HG02759 (cell line): ENCODE measurements around the gene TBX21.

Source experiments
- ATAC-seq: cut with Tn5 transposase; IDR thresholded peaks from one replicate; pipeline ENCODE4 v1.9.1; 2021; ENCODE audit warnings: mild to moderate bottlenecking, moderate library complexity; ENCODE audit not compliant: unreplicated experiment

TBX21 gene

DNA sequence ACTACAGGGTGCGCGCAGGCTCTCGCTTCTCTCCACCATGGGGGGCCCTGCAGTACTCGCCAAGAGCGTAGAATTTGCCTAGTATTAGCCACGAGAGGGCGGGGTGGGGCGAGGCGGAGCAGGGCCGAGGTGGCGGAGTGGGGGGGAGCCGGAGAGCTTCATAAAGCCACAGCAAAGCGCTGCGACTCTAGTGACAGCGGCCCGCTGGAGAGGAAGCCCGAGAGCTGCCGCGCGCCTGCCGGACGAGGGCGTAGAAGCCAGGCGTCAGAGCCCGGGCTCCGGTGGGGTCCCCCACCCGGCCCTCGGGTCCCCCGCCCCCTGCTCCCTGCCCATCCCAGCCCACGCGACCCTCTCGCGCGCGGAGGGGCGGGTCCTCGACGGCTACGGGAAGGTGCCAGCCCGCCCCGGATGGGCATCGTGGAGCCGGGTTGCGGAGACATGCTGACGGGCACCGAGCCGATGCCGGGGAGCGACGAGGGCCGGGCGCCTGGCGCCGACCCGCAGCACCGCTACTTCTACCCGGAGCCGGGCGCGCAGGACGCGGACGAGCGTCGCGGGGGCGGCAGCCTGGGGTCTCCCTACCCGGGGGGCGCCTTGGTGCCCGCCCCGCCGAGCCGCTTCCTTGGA, at the start of gene TBX21:
Gene TBX21, plus strand, starts transcription at position 190 of the 627 bp plus-strand sequence. Its CDS starts 219 bp downstream, at position 409.
- peak; percentile 61 for ATAC-seq

DNA sequence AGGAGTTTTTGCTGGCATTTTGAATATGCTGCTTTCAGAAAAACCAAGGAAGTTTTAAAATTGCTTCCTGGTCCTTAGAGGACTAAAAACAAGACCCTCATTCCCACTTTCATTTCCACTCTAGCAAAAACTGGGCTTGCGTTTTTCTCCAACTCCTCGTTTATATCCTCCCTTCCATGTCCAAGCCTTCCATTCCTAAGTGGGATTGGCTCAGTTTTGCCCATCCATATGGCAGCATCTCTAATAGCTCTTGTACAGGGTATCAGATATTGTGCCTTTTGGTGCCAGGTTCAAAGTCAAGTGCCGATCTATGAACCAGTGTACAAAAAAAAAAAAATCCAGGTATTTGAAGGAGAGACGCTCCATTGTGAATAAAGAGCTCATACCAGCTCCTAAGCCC, 49.0 kb upstream of the TBX21 start:
- no peak for ATAC-seq

DNA sequence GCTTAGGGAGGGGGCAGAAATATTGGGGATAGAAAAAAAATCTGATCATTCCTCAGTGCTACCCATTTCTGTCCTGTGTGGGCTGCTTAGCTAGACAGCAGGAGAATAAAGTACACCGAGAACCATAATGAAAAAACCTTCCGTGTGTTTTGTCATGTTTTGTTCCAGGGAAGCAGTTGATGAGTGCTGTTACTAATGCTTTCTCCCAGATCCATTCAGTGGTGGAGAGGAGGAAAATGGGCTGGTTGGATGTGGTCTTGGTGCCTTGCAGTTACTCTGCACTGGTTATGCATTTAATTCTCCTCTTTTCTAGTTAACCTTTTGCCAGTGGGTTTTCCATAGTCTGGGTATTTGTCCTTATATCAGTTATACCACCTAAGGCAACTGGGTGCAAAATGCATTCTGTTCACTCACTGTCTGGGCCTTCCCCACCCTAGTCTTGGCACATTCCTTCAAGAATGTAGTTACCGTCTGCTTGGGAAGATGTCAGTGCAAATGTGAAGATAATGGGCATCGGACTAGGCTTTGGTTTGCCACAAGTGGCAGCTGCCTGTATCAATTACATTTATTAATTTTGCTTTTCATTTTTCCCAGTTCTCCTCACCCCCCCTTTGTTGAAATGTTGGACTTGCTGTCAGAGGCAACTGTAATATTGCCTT, 48.4 kb upstream of the TBX21 start:
- no peak for ATAC-seq

DNA sequence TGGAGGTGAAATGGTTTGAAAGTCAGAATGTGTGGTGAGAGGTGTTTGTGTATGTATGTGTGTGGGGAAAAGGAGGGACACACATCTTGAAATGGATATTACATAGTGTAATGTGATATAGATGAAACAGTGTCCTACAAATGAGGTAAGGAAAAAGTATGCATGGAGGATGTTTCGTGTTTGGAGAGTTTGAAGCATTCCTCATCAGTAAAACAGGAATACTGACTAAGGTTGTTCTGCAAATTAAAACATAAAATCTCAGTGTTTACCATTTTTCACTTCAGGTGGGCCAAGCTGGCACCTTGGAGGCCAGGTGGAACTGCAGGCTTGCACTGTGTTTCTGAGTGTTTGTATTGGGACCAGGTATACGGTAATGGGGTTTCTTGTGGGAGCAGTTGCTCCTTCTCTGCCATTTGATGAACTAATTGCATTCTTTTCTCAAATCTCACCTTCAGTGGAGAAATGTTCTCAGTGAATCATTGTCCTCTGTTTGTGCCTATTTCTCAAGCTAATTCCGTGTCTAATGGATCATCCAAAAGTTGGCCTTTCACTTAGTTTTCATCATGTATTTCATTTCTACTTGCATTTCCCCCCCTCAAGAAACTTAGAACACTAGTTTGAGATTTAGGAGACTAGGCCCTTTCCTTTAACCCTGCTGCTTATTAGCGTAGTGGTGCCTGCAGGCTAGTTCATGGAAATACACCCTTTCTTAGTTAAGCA, 47.3 kb upstream of the TBX21 start:
- ATAC-seq, result no peak

DNA sequence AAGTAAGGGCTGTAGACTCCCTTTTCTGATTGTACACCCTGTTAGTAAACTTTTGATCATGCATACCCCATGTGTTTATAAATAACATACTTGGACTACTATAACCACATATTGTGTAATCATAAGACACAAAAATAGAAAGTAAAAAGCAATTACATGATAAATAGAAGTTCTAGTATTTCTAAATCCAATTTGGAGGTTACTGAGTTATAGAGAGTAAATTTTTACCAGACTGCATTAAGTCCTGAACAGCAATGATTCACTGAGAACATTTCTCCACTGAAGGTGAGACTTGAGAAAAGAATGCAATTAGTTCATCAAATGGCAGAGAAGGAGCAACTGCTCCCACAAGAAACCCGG, 46.8 kb upstream of the TBX21 start:
- no peak for ATAC-seq

DNA sequence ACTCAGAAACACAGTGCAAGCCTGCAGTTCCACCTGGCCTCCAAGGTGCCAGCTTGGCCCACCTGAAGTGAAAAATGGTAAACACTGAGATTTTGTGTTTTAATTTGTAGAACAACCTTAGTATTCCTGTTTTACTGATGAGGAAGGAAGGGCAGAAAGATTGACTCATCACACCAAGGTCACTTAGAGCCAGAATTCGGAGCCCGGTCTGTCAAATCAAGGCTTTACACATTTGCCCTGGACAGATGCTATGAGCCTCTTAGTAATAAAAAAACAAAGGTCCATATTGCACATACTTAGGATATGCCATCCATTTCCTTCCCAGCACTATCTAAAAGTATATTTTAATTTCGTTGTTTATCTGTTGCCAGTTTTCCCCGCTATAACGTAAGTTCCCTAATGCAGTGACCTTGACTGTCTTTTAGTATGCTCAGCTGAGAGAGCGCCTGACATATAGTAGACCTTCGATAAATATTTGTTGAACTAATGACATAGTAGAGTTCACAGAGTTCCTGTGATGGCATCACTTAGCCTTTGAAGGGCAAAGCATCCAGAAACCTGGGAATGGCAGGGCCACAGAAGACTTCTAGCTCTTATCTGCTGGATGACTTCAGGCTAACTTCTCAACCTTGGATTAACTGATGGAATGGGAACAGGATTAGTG, 46.2 kb upstream of the TBX21 start:
- no peak for ATAC-seq

GRCh38 chr17:47687328-47687690, 45.7 kb upstream of the TBX21 start:
- no peak for ATAC-seq

- no peak for ATAC-seq
Observed at GRCh38 chr17:47687748-47688147, 45.3 kb upstream of the TBX21 start.

- ATAC-seq, result no peak
Observed at GRCh38 chr17:47690121-47690520, 42.9 kb upstream of the TBX21 start.

GRCh38 chr17:47692137-47692894, 40.7 kb upstream of the TBX21 start:
- ATAC-seq, result no peak

DNA sequence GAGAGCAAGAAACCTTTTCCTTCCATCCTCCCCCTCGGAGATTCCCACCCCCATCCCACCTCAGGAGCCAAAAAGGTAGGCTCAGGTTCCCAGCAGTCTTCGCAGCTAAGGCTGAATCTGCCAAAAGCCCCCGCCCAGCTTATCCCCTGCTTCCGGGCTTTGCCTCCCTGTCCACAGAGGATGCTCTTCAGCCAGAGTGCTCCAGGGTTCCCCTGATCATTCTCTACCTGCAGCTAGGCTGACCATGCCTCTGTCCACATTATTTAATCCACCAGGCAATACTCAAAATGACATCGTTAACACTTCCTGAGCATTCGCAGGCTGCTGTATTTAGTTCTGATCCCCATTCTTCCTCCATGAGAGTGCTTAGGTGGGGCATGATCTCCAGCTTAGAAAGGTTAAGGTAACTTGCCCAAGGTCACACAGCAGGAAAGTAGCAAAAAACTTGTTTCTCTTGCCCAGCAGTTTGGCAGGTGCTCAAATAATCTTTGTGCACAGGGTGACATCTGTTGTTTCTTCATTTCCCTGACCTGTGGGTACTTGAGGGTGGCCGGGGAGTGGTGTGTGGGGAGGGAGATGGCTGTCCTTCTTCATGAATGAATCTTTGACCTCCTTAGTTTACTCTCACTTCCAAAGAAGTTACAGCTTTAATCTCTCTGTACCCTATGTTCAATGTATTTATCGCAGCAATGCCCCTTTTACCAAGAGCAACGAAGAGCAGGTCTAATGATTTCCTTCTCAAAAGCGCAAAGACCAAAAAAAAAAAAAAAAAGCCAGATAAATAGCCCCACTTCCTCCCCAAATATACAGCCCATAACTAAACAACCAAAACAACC, 39.9 kb upstream of the TBX21 start:
- no peak for ATAC-seq

DNA sequence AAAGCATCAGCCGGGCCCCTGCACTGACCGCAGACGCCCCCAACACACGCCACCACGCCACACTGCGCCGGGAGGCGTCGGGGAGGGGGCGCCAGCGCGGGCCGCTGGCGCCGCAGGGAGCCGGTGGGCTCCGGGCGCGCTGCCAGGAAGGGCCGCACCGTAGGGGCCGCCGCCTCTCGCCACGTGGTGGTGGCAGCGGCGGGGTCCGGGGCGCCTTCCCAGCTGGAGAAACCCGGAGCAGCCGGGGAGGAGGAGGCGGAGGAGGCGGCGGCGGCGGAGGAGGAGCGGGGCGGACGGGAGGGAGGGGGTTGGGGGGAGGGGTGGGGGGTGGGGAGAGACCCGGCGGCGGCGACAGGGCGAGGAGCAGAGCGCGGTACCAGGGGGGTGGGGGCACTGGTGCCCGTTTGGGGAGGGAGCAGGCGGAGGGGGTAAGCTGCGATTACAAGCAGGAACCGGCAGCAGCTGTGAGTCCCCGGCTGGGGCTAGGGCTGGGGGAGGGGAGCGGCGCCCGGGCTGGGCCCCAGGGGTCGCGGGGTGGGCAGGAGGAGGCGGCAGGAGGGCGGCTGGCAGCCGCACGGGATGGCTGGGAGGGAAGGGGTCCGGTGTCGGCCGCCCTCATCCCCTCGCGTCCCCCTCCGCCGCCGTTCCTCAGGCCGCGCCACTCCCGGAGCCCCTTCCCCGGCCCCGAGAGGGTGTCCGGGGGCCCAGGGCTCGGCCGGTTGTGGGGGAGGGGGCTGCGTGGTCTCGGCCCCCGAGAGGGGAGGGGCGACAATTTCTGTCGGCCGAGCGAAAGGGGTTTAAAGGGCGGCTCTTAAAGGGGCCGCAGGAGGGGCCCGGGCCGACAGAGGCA, 39.1 kb upstream of the TBX21 start, which contains the start of gene TBKBP1:
Gene TBKBP1, plus strand, starts transcription at position 431 of the 850 bp plus-strand sequence. CDS start 1,952 bp downstream, outside the sequence.
- ATAC-seq, result no peak

GRCh38 chr17:47694581-47695428, 38.2 kb upstream of the TBX21 start:
- ATAC-seq, result no peak

- ATAC-seq, result no peak
Observed at GRCh38 chr17:47695429-47696376, 37.3 kb upstream of the TBX21 start.

DNA sequence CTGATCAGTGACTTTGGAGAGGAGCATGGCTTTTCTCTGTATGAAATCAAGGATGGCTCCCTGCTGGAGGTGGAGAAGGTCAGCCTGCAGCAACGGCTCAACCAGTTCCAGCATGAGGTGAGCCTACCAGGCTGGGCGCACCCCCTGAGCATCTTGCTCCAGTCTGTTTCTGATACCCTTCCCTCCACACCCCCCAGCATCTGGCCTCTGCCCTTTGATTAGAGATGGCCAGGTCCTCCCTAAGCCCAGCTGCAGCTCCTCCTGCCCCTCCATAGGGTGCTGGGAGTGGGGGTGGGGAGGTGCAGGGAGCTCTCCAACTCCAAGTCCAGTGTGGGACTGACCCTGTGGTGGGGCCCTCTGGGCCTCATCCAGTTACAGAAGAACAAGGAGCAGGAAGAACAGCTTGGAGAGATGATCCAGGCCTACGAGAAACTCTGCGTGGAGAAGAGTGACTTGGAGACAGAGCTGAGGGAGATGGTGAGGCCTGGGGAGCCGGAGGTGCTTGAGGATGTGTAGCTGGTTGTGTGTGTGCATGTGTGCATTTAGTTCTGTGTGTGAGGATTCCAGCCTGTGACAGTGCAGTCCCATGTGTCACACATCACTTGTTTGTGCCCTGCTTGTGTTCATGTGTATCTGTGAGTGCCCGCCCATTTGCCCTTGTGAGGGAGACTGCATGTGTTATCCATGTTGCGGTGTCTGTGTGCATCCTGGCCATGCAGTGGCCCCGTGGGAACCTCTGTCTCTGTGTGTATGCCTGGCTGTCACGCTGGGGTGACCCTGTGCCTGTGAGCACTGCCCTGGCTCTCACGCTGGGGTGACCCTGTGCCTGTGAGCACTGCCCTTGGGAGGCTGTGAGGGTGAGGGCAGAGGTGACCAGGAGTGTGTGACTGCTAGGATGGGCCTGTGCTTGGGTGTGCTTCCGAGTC, 36.1 kb upstream of the TBX21 start:
- ATAC-seq, result no peak
